GM21367 (cell line): Measurements from ENCODE around the gene RFTN1.

Experiments
- ATAC-seq: cut with Tn5 transposase; IDR thresholded peaks from one replicate; pipeline ENCODE4 v1.9.1; 2021; ENCODE audit not compliant: unreplicated experiment

RFTN1 gene

GRCh38 chr3:16513141-16514020, at the start of gene RFTN1:
Gene RFTN1, minus strand, starts transcription at chr3:16513699. Its CDS starts 19,830 bp downstream, at chr3:16493869.
- no peak for ATAC-seq

GRCh38 chr3:16559653-16560365, 46.3 kb upstream of the RFTN1 start:
- no peak for ATAC-seq

GRCh38 chr3:16554126-16554525, 40.6 kb upstream of the RFTN1 start:
- ATAC-seq = no peak

- ATAC-seq = no peak
These were observed 39.3 kb upstream of the RFTN1 start for GRCh38 chr3:16552757-16553156.

GRCh38 chr3:16551342-16551976, 38.0 kb upstream of the RFTN1 start:
- ATAC-seq = peak; percentile 6

- ATAC-seq = peak; percentile 63
These were observed 37.3 kb upstream of the RFTN1 start for GRCh38 chr3:16550676-16551341.

- ATAC-seq = no peak
These were observed 36.8 kb upstream of the RFTN1 start for GRCh38 chr3:16550305-16550675.

GRCh38 chr3:16548721-16549120, 35.2 kb upstream of the RFTN1 start:
- ATAC-seq = no peak

GRCh38 chr3:16547561-16548357, 34.3 kb upstream of the RFTN1 start:
- no peak for ATAC-seq

- no peak for ATAC-seq
These were observed 32.9 kb upstream of the RFTN1 start for GRCh38 chr3:16546186-16547010.

- no peak for ATAC-seq
These were observed 32.1 kb upstream of the RFTN1 start for GRCh38 chr3:16545413-16546185.

GRCh38 chr3:16543242-16543864, 29.9 kb upstream of the RFTN1 start:
- no peak for ATAC-seq

GRCh38 chr3:16538507-16538906, 25.0 kb upstream of the RFTN1 start:
- no peak for ATAC-seq

GRCh38 chr3:16536996-16537395, 23.5 kb upstream of the RFTN1 start:
- no peak for ATAC-seq

GRCh38 chr3:16536344-16536663, 22.8 kb upstream of the RFTN1 start:
- no peak for ATAC-seq

- no peak for ATAC-seq
These were observed 21.3 kb upstream of the RFTN1 start for GRCh38 chr3:16534640-16535262.

GRCh38 chr3:16533928-16534574, 20.6 kb upstream of the RFTN1 start:
- ATAC-seq = no peak

- no peak for ATAC-seq
These were observed 15.8 kb upstream of the RFTN1 start for GRCh38 chr3:16529264-16529663.
